ENCODE data around the gene PSMA7. TPM values are rescaled to one million over a fixed set of nuclear protein-coding genes. Genes with fewer than 3 reads are reported as not detected.

Gene PSMA7
- 221 and 232 TPM in 2 replicates for total RNA-seq

GRCh38 chr20:62143081-62143956 lies at the start of gene PSMA7, which contains the start of gene SS18L1:
Gene PSMA7 (minus strand): TSS chr20:62143394. CDS start chr20:62143303, 91 bp downstream.
Gene SS18L1 (plus strand): TSS chr20:62143769. CDS start chr20:62143821, 52 bp downstream.

DNA sequence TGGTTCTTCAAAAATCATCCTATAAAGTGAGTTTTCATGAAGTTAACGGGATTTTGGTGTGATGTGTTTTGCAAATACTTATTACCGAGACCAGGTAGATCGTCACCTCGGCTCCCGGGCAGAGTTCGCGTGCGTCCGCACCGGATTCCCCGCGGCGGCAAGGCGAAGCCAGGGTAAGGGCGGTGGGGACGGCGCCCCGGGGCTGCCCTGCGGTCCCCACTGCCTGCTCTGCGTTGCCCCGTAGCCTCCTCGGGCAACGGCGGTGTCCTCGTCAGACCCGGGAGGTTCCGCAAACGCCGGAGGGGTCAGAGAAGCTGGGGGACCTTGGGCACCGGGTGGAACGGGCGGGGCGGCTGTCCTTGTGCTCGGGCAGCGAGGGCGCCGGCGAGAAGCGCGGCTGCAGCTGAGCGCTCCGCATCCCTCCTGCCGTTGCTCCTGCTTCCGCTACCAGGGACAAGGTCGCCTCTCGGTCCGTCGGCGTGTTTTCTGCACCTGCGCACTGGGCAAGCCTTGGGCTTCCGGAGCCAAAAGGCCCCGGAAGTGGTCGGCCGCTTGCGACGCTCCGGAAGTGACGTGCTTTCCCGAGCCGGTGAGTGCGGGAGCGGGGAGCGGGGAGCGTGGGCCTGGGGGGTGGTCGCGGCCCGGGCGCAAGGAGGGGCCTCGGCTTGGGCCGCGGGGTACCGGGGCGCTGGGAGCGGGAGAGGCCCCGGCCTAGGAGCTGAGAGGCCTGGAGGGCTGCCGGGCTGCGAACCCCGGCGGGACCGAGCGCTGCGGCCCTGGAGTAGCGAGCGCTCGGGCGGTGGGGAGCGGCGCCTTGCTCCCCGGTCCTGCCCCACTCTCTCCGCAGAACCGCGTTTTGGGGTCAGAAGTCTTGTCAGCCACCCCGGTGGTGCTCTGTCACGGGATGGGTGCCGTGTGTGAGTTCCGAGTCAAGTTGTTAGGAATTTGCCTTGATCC lies 39.6 kb upstream of the PSMA7 start, which contains the start of gene MTG2:
Gene MTG2 (plus strand): TSS at position 560 of the 957 bp plus-strand sequence. CDS start 10,393 bp downstream, outside the sequence.

DNA sequence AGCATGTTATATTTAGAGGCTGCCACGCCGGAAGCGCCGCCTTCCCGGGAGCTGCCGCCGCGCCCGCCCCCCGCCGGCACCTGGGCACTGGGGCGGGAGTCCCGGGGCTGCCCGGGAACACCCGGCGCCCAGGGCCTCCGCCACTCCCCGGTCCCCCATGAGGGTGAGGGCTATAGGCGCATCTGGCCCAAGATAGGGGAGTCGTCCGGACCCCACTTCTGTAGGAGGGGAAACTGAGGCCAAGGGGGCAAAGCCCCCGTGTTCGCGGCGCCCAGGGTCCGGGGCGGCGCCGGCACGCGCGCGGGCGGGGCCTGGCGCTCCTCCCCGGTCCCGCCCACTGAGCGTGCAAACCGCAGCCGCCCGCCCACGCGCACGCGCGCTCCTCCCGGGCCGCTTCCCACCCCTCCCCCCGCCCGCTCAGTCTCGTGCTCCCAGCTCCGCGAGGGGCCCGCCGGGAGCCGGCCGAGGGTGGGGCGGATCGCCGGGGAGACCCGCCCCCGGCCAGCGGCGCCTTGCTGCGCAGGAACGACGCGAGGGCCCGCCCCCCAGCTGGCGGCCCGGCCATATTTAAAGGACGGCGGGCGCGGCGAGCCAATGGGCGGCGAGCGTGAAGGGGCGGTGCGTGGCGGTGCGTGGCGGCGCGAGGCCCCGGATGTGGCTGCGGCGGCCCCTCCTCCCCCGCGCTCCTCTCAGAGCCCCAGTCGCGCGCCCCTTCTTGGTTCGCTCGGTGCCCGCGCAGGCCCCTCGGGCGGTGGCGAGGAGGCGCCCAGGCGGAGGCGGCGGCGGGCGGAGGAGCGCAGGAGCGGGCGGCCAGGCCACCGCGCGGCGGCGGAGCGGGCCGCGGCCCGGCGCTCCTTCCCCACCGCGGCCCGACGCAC lies 21.2 kb downstream of the PSMA7 start, which contains the start of gene LSM14B:
Gene LSM14B (plus strand): TSS at position 700 of the 878 bp plus-strand sequence. CDS start 192 bp downstream, outside the sequence.

Other genes starting within 250 kb of the PSMA7 start
- gene TAF4, start 77.5 kb downstream of the PSMA7 start, total RNA-seq, result 6.0 and 6.3 TPM in 2 replicates
- gene LSM14B, start 20.9 kb downstream of the PSMA7 start, total RNA-seq, result 35.7 and 38.2 TPM in 2 replicates
- gene SS18L1, start 375 bp upstream of the PSMA7 start, total RNA-seq, result 6.7 and 9.9 TPM in 2 replicates
- gene MTG2, start 39.6 kb upstream of the PSMA7 start, total RNA-seq, result 14.7 and 33.3 TPM in 2 replicates
- not detected in 2 replicates for gene HRH3, start 76.9 kb upstream of the PSMA7 start, total RNA-seq
- 27.6 and 28.5 TPM in 2 replicates for gene OSBPL2, start 95.1 kb upstream of the PSMA7 start, total RNA-seq
- gene ADRM1, start 159.6 kb upstream of the PSMA7 start, total RNA-seq, result 61.3 and 62.5 TPM in 2 replicates
- 4.4 and 4.8 TPM in 2 replicates for gene LAMA5, start 223.9 kb upstream of the PSMA7 start, total RNA-seq
- gene RPS21, start 243.7 kb upstream of the PSMA7 start, total RNA-seq, result 801 and 1,041 TPM in 2 replicates